ENCODE data around the gene ENO3.

The ENO3 gene

GRCh38 chr17:4974115-4974670, 23.3 kb downstream of the ENO3 start:
- no peak for DNase-seq

- DNase-seq, result peak; percentile 41
Measured at GRCh38 chr17:4978726-4979125, 27.8 kb downstream of the ENO3 start.

- peak; percentile 85 for DNase-seq
Measured at GRCh38 chr17:4980644-4981216, 29.8 kb downstream of the ENO3 start.

- no peak for DNase-seq
Measured at GRCh38 chr17:4982305-4982704, 31.4 kb downstream of the ENO3 start.

GRCh38 chr17:4986403-4986802, 35.5 kb downstream of the ENO3 start:
- DNase-seq, result peak; percentile 67

GRCh38 chr17:4986951-4987766, 36.2 kb downstream of the ENO3 start, which contains the start of gene CAMTA2:
Gene CAMTA2, minus strand, starts transcription at chr17:4987675. Its CDS starts 1,453 bp downstream, at chr17:4986222.
- DNase-seq, result peak; percentile 98

GRCh38 chr17:4987767-4988567, 37.0 kb downstream of the ENO3 start:
- peak; percentile 77 for DNase-seq

GRCh38 chr17:4994081-4994595, 43.2 kb downstream of the ENO3 start:
- no peak for DNase-seq

- DNase-seq, result peak; percentile 98
Measured at GRCh38 chr17:4997302-4998026, 46.5 kb downstream of the ENO3 start, which contains the start of the genes INCA1 and KIF1C. Gene INCA1, minus strand, starts transcription at chr17:4997522. Its CDS starts 3,085 bp downstream, at chr17:4994437. Gene KIF1C, plus strand, starts transcription at chr17:4997950. Its CDS starts 2,297 bp downstream, at chr17:5000247.

- DNase-seq, result peak; percentile 57
Measured at GRCh38 chr17:4998027-4998731, 47.3 kb downstream of the ENO3 start.

- DNase-seq, result no peak
Measured at GRCh38 chr17:4998732-4999429, 48.0 kb downstream of the ENO3 start.

- DNase-seq, result no peak
Measured at GRCh38 chr17:4999430-5000093, 48.6 kb downstream of the ENO3 start.

- no peak for DNase-seq
Measured at GRCh38 chr17:5000237-5000639, 49.3 kb downstream of the ENO3 start.

GRCh38 chr17:5002121-5002788, 51.3 kb downstream of the ENO3 start:
- no peak for DNase-seq

GRCh38 chr17:5003214-5003867, 52.4 kb downstream of the ENO3 start:
- no peak for DNase-seq
